ENCODE data around the gene ASB6.
"Not testable (repeated sequence)": the region's sequence is repeated elsewhere in the genome, so short reads cannot be mapped to it uniquely, and the experiment has no call there.

Gene ASB6

DNA sequence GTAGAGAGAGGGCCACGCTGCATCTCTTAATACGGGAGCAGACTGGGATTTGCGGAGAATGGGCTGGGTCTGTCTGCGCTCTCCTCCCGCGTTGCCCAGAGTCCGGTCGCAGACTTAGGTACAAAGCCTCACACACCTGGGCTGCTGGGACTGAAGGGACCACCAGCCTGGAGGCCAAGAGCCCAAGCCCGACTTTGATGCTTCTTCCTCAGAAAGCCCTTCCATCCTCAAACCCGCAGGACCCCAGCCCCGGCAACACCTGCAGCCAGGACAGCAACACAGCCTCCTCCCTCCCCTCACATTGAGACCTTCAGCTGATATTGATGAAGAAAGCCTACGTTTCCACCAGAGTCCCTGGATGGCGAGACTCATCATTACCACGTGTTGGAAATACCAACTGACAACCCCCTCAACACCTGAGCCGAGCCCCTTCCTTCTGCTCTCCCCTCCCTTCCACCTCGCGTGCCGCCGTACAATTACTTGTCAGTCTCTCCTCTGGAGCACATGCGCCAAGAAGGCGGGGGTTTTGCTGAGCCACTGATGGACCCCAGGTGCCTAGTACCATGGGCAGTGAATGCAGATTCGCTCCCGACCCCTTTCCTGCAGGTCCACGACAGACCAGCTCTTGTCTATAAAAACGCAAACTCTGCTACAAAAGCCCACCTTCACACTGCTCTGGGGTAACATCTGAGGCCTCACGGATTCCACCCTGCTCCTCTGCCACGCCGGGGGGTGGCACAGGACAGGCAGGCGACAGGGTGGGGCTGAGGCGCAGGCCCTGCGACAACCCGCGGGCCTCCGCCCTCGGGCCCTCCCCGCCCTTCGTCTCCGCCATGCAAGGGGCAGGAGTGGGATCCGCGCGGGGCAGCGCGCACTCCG, 841 bp downstream of the ASB6 start:
- no peak for DNase-seq

DNA sequence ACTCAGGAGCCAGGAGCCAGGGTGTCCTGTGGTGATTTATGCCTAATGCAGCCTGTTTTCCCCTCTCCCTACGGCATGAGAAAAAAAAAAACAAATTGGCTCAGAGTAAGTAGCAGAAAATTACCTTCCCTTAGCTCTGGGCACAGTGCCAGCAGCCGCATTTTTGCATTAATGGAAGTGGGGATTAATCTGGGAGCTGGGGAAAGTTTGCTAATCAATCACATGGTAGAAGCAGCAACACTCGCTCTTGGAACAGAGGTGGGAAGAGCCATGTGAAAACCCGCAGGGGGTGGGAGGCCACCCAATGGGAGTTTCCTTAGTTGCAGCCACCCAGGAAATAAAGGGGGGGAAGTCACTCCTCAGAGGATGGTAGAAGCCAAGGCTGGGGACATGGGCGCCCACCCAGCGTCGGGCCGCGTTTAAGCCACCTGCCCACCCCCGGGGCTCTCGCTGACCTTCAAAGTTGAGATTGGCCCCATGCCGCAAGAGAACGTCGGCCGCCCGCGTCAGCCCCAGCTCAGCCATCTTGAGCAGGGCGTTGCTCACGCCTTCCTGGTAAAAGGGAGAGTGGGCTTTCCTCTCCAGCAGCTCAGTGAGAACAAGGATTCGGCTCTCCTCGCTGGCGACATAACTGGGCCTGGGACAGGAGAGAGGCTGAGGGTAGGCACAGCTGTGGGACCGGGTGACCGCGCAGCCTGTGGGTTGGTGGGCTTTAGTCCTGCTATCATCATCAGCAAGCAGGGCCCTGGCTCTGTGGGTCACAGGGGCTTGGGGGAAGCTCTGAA, 1.7 kb downstream of the ASB6 start:
- no peak for DNase-seq

DNA sequence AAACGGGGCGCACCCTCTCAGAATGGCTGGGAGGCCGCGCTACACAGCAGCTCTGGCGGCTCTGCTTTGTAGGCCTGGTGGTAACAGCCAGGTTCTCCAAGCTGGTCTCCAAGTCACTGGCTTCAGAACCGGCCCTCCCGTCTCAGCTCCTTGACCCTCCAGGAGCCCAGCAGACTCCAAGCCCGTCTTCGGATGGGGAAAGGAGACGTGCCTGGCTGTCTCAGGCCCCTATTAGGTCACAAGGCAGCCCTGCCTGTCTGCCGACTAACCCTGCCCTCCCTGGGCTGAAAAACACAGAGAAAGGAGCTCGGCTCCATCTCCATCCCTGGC, 2.2 kb downstream of the ASB6 start:
- no peak for DNase-seq

DNA sequence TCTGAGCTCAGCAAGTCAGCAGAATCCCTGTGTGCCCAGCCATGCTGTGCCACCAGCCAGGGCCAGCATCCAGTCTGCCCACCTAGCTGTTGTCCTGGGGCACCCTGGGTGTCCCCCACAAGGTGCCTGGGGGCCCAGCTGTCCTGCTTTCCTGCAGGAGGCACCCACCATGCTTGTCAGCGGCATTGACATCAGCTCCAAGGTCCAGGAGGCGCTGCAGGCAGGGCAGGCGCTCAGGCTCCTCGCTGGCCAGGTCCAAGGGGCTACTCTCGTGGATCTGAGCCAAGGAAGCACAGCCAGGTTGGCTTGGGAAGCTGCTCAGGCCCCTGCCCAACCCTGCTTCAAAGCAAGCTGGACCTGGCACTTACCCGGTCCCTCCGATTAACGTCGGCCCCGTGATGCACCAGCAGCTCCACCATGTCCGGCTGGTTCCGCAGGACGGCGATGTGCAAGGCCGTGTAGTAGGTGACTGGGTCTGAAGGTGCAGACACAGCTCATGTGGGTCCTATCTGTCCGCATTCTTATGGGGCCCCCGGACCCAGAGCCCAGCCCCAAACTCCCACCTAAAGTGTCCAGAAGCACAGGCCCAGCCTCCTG, 2.8 kb downstream of the ASB6 start:
- DNase-seq: no peak

DNA sequence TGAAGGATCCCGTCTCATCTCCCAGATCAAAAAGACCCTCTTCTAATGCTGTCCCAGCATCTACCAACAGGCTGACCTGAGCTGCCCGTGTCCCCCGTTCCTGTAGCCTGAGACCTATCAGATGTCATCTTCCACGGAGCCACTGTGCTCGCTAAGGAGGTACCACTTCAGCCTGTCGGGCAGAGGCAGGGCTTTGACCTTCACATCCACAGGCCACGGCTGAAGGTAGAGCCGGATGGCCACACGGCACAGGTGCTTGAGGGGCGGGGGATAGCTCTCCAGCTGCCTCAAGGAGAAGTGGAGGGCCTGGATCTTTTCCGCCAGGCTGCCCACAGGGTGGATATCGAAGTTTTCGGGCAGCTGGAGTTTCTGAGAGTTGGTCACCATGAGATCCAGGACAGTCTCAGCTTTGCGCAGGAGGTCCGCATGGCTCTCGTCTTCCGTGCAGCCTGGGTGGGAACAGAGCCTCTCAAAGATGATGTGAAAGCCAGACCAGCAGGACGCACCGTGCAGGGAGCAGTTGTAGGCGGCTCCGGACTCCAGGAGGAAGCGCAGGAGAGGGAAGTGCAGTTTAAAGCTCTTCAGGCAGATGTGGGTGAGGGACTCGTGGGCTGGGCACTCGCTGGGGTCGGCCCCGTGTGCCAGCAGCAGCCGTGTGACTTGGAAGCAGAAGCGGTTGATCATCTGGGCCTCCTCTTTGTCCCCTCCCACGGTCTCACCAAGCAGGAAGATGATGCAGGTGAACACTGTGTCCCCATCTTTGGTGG, 4.1 kb downstream of the ASB6 start:
- no peak for DNase-seq

DNA sequence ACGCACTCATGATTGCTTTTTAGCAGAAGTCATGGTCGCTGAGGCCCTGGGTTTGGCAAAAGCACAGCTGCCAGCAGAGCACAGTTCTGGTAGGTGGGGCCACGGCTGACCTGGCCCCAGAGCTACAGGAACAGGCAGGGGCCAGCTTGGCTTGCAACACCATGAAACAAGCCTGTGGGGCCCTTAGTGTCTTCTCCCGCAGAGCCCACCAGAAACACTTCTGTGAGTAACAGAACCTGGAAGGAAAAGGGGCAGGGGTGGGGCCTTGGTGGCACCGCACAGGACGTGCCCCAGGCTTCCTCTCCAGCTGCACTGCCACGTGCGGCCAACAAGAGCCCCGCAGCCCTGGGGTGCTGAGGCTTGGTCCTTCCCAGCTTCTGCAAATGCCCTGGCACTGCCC, 4.8 kb downstream of the ASB6 start:
- no peak for DNase-seq

DNA sequence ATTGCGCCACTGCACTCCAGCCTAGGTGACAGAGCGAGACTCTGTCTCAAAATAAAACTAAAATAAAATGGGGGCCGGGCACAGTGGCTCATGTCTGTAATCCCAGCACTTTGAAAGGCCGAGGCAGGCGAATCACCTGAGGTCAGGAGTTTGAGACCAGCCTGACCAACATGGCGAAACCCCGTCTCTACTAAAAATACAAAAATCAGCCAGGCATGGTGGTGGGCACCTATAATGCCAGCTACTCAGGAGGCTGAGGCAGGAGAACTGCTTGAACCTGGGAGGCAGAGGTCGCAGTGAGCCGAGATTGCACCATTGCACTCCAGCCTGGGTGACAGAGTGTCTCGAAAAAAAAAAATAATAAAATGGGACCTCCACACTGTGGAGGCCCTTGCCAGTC, 5.6 kb downstream of the ASB6 start:
- not testable (repeated sequence) for DNase-seq

DNA sequence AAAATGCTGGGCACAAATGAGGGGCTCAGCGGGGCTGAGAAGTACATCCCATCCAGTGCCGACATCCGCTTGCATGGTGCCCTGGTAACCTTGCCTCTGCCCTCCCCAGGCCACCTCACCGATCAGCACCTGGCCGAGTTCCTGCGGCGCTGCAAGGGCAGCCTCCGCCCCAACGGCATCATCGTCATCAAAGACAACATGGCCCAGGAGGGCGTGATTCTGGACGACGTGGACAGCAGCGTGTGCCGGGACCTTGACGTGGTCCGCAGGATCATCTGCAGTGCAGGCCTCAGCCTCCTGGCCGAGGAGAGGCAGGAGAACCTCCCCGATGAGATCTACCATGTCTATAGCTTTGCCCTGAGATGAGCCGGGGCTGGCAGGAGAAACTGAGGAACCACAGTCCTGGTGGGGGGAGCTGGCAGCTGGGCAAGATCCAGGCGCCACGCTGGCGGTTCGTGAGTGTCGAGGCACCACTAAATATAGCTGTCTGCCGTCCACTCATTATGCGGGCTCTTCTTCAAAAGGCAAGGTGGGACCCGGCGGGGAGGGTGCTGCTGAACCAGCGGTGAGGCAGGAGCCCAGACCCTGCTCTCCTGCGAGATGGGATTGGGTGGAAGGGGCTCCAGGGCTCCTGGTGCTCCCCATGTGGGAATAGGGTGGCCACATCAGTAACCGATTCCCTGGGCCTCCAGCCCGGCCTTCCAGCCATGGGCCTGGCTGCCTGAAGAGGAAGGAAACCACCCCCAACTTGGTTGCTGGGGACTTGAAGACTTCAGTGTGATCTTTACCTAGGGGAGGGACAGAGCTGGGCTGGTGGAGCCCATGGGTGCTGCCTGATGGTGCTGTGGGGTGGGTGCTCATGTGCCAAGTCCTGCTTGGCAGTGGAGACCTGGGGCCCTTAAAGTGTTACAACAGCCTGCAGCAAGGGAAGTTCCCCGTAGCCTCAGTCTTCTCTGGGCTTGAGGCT, 6.6 kb downstream of the ASB6 start:
- no peak for DNase-seq

DNA sequence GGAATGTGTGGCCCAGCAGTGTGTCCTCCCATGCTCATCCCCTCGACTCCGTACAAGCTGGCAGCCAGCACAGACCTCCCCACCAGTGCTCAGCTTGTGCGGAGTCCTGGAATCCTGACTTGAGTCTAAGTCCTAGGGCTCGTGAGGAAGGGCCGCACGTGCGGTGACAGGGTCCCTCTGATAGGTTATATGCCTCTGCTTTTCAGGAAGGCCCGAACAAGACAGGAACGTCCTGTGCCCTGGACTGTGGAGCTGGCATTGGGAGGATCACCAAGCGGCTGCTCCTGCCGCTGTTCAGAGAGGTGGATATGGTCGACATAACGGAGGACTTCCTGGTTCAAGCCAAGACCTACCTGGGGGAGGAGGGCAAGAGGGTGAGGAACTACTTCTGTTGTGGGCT, 8.1 kb downstream of the ASB6 start:
- no peak for DNase-seq

DNA sequence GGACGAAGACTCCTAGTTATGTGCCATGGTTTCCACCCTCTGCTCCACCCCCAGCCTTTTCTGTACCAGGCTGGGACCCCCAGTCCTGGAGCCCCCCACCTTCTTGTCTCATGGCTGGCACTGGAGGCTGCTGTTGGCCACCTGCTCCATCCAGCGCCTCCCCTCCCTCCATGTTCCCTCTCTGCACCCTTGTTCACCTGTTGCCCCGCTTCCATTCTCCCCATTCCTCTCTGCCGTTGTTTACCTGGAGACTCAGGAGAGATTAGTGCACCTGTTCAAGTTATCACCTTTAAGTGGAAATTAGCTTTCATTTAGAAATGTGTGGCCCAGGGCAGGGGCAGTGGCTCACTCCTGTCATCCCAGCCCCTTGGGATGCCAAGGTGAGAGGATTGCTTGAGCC, 8.7 kb downstream of the ASB6 start:
- no peak for DNase-seq

DNA sequence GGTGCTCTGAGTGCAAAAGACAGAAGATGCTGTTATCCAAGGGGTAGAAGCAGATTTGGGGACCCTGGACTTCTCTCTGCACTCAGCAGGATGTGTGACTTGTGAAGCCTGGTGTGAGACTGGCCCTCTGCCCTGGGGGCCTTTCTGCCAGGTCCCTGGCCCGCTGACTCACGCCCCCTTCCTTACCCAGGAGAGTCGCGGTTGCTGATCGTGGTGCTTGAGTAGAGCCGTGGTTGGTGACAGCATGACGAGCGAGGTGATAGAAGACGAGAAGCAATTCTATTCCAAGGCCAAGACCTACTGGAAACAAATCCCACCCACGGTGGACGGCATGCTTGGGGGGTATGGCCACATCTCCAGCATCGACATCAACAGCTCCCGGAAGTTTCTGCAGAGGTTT, 9.5 kb downstream of the ASB6 start:
- no peak for DNase-seq

DNA sequence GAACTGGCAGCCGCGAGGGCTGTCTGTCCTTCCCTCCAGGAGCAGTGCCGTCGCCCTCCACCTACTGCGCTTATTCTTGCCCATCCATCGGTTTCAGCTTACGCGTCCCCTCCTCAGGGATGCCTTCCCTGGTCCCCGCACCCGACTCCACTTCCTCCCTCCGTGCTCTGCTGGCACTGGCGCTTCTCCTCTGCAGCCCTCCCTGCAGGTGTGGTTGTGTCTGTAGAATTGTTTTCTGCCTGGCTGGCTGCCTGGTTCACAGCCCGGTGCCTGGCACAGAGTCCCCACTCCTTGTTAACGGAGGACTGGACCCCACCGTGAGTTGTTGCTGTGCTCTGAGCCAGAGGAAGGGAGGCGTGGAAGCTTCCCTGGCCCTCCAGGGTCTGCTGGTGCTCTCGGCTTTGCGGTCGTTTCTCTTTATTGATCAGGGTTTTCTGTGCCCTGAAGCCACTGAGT, 10.2 kb downstream of the ASB6 start:
- no peak for DNase-seq

DNA sequence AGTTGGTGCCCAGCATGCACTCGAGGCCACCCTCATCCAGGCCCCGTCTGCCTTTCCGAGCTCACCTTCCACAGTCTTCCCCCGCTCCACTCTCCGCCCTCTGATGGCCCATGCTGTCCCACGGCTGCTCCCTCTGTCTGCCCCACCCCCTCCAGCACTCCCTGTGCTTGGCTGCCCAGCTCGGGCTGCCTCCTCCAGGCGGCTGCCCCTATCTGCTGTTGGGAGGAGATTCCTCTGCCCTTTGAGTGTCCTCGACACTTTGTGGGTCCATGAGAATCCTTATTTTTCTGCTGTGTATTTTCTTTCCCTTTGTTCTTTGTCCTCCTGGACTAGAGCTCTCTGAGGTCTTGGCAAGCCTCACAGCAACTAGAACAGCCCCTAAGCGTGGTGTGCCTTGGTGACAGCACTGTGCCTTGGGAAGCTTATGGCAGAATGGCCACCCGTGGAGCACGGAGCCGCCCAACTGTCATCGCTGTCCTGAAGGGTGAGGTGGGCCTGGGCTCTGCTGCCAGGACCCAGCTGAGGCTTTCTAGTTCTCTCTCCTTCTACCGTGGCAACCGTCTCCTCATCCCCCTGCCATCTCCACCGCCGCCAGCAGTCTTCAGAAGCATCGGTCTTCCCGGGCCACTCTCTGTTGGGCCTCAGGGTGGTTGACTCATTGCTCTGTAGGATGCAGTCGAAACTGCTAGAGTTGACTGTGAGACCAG, 10.8 kb downstream of the ASB6 start:
- no peak for DNase-seq

DNA sequence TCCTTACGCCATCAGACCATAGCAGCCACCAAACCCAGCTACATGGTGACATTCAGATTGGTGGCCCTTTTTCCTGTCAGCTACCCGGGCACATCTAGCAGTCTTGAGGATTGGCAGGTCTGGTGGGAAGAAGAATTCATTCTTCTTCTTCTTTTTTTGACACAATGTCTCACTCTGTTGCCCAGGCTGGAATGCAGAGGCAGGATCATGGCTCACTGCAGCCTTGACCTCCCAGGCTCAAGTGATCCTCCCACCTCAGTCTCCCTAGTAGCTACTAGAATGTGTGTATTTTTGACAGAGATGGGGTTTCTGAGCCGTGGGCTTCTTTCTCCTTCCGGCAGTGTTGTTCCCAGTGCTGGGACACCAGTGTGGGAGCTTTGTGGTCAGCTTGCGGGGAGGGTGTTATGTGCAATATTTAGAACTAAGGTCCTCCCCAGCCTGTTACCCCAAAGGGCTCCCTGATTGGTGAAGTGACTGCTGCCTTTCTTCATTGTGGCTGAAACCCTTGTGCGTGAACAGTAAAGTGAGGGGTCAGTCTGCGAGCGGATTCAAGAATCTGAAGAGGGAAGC, 12.6 kb downstream of the ASB6 start:
- DNase-seq: no peak

DNA sequence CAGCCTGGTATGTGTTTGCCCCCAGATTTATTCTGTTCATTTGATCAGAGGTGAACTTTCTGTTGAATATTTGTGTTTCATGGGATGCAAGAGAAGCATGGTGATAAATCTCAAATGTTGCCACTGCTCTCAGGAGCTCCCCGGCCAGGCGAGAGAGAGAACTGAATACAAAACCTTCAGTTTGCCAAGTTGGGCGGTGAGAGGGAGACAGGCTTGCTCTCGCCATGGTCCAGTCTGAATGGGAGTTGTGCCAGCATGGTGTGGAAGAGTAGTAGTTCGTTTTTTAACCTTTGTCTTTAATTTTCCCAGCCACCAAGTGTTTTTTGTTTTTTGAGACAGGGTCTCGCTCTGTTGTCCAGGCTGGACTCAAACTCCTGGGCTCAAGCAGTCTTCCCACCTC, 13.2 kb downstream of the ASB6 start:
- no peak for DNase-seq

DNA sequence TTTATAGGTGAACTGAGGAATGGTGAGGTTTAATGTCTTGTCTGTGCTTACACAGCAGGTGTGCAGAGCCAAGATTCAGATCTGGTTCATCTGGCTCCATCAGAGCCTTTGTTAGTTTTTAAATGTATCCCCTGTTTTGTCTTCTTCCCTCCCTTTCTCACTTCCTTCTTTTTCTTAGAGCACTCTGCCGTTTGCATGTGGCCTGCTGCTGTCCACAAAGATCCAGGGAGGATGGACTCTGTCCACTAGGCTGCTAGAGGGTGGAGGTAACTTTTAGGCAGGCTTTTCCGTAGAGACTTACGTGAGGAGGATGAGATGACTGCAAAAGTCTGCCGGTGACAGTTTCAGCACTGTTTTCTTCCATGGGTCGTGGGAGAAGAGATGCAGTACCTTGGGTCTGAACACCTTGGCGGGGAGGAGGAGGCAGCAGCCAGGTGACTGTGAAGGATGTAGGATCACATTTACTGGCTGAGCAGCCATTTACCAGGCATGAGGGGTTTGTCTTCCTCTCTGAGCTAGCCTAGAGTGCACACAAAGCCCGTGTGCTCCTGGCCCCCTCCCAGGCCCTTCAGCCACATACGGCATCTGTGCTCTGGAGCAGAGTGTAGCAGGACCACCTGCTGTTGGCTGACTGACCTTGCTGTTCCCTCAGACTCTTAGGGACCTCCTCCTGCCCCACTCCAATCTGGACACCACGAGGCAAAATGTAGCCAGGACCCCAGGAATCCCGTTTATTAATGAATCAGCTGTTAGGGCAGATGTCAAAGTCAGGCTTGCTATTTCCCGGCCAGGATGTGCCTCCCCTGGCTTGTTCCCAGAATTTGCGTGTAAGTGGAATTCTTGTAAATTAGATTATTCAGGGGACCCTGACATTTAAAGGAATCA, 14.2 kb downstream of the ASB6 start:
- DNase-seq: no peak

DNA sequence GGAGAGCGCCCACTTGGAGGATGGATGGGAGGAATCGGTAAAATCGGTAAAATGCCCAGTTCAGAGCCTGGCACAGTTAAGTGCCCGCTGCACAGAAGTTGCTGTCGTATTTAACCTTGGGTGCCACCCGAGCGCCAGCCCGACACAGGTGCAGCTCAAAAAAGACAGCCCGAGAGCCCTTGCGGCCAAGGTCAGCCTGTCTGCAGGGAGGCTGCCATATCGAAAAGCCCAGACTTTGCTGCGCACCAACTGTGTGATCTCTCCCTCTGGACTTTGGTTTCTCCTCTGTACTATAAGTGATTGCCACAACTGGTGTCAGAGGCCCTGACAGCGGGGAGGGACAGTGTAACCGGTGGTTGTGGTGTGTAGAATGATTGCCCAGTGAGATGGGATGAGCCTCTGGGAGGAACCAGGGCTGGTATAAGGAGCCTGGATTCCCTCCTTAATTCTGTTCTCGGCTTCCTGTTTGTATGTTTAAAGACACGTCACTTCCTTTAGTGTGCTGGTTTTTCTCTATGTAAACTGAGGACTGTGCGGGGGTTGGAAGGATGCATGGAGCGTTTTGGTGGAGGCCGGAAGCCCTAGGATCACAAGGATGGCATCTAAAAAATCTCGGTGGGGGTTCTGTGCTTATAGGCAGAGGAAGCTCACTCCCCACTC, 15.2 kb downstream of the ASB6 start:
- DNase-seq: no peak

DNA sequence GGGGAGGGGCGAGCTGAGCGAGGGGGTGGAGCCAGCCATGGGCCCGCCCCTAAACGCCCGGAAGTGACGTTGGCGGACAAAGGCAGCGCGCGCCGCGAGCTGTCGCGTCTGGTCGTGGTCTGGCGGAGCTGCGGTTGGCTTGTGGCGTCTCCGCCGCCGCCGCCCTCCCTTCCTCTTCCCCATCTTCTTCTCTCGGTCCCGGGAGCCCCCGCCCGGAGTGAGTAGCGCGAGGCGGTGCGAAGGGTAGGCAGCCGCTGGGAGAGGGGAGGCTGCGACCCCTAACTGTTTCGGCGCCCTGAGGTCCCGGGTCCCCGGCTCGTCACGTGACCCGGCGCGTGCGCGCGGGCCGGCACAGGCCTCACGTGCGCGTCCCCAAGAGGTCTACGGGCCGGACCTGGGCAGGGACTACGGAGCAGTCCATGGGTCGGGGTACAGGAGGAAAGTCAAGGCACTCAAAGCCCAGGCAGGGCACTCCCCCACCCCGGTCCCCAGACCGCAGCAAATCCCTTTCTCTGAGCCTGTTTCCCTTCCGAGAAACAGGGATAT, 15.8 kb downstream of the ASB6 start, which contains the start of gene NTMT1:
NTMT1 (plus strand) TSS at position 85 of the 546 bp plus-strand sequence. CDS start 6,541 bp downstream, outside the sequence.
- peak; percentile 72 to 80 for DNase-seq

DNA sequence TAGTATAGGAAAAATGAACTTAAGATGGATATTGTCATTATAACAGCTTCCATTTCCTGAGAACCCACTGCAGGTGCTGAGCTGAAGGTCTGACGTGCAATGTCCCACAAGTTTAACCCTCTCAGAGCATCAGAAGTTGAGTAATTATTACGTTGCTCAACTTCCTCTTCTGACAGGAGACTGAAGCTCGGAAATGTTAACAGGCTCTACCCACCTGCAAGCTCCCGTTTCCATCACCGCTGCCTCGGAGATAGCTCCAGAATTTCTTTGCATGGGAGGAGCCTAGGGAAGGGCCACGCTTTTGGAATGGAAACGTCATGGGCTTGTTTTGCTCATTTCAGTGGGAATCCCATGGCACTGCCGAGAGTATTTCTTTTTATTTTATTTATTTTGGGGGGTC, 17.0 kb downstream of the ASB6 start:
- DNase-seq: peak; percentile 8 to 54

All from bone marrow (tissue), 2 donors.